SK-N-SH treated with all-trans-retinoic acid at 6 μM for 48 hours (cell line): ENCODE measurements around the gene ZMIZ1.

Experiments used
- ARNTL ChIP-seq: fragments of 450-650 bp; formaldehyde crosslinking; IDR thresholded peaks from 2 replicates; pipeline ENCODE4 v1.5.0; 2020; ENCODE audit warnings: low read depth, mild to moderate bottlenecking, moderate library complexity, borderline replicate concordance
- BACH2 ChIP-seq: fragments of 250-450 bp; sonication (Bioruptor Pico); IDR thresholded peaks from 2 replicates; pipeline ENCODE4 v1.9.0; 2021; ENCODE audit warnings: mild to moderate bottlenecking, borderline replicate concordance
- OSR1 ChIP-seq: fragments of 250-450 bp; sonication (Bioruptor Pico); IDR thresholded peaks from 2 replicates; pipeline ENCODE4 v1.8.0; 2022; ENCODE audit warnings: moderate library complexity, mild to moderate bottlenecking, inconsistent platforms
- PATZ1 ChIP-seq: fragments of 250-450 bp; sonication (Bioruptor Pico); IDR thresholded peaks from 2 replicates; pipeline ENCODE4 v1.8.0; 2020; ENCODE audit warnings: mild to moderate bottlenecking, moderate library complexity, borderline replicate concordance
- TCF4 ChIP-seq: fragments of 250-450 bp; sonication (Bioruptor Pico); IDR thresholded peaks from 2 replicates; pipeline ENCODE4 v1.8.0; 2021; ENCODE audit warnings: mild to moderate bottlenecking, moderate library complexity, borderline replicate concordance
- TOX ChIP-seq: fragments of 250-450 bp; sonication (Bioruptor Pico); IDR thresholded peaks from 2 replicates; pipeline ENCODE4 v1.8.0; 2021; ENCODE audit warnings: mild to moderate bottlenecking, moderate library complexity, borderline replicate concordance
- ZFP3 ChIP-seq: fragments of 250-450 bp; sonication (Bioruptor Pico); IDR thresholded peaks from 2 replicates; pipeline ENCODE4 v1.5.0; 2020; ENCODE audit warnings: mild to moderate bottlenecking, moderate library complexity
- ZFP30 ChIP-seq: fragments of 450-650 bp; formaldehyde crosslinking; IDR thresholded peaks from 2 replicates; pipeline ENCODE4 v1.5.0; 2022; ENCODE audit warnings: mild to moderate bottlenecking, moderate library complexity
- ZNF8 ChIP-seq: fragments of 450-650 bp; formaldehyde crosslinking; IDR thresholded peaks from 2 replicates; pipeline ENCODE4 v1.5.0; 2020; ENCODE audit warnings: mild to moderate bottlenecking, moderate library complexity
- TF ChIP-seq, protein P1 (sequence below): fragments of 250-450 bp; sonication (Bioruptor Pico); IDR thresholded peaks from 2 replicates; pipeline ENCODE4 v1.5.1; 2020; ENCODE audit warnings: low read depth, mild to moderate bottlenecking, moderate library complexity

DNA sequence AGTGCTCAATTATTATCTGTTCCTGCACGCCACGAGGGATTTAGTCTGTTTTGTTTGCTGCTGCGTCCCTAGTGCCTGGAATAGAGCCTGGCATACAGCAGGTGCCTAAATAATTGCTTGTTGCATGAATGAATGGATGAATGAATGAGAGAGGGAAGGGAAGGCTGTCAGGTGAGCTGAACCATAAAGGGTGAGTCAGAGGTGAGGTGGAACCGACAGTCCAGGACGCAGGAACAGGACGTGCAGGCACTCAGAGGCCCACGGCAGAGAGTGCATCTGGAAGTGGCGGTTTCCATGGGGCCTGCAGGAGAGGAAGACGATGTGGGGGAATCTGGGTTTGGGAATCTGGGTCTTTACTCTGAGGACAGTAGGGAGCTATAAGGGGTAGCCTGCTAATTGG, 260.8 kb downstream of the ZMIZ1 start:
- TF ChIP-seq TOX (CRISPR knock-in tag) (no peak), OSR1 (CRISPR knock-in tag) (no peak), TCF4 (CRISPR knock-in tag) (no peak), ARNTL (CRISPR knock-in tag) (no peak), ZFP3 (CRISPR knock-in tag) (no peak), PATZ1 (CRISPR knock-in tag) (no peak), BACH2 (CRISPR knock-in tag) (no peak), ZFP30 (CRISPR knock-in tag) (no peak), ZNF8 (no peak)
- TF ChIP-seq, protein P1, sequence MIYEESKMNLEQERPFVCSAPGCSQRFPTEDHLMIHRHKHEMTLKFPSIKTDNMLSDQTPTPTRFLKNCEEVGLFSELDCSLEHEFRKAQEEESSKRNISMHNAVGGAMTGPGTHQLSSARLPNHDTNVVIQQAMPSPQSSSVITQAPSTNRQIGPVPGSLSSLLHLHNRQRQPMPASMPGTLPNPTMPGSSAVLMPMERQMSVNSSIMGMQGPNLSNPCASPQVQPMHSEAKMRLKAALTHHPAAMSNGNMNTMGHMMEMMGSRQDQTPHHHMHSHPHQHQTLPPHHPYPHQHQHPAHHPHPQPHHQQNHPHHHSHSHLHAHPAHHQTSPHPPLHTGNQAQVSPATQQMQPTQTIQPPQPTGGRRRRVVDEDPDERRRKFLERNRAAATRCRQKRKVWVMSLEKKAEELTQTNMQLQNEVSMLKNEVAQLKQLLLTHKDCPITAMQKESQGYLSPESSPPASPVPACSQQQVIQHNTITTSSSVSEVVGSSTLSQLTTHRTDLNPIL (CRISPR knock-in tag) = no peak
